ENCODE measurements around the gene TMEM101.
A peak's percentile ranks its signal among the peaks of the same experiment; 100 is the strongest.

Gene TMEM101

GRCh38 chr17:44008205-44008909, 6.4 kb downstream of the TMEM101 start:
- H3K27ac Mint-ChIP-seq = no peak overlapping the region

GRCh38 chr17:44007346-44008204, 7.2 kb downstream of the TMEM101 start:
- no peak overlapping the region for H3K27ac Mint-ChIP-seq
- peaks cover 14% of the 10 kb centered on the region for H3K27me3 Mint-ChIP-seq

More at GRCh38 chr17:44008205-44008909, 6.4 kb downstream of the TMEM101 start:
- H3K4me1 Mint-ChIP-seq (ENCODE audit: low read depth) = peaks cover 28% of the 10 kb centered on the region
- peak overlapping the region; percentile 85 for H3K4me3 Mint-ChIP-seq
- H3K36me3 Mint-ChIP-seq (ENCODE audit: low read depth) = peaks cover 16% of the 10 kb centered on the region
- H3K27me3 Mint-ChIP-seq = peaks cover 14% of the 10 kb centered on the region
- H3K9me3 Mint-ChIP-seq = no peaks in the 10 kb centered on the region

GRCh38 chr17:44006598-44007345, 8.0 kb downstream of the TMEM101 start:
- Mint-ChIP-seq H3K4me3 (peak overlapping the region; percentile 85), H3K27me3 (peaks cover 17% of the 10 kb centered on the region), H3K27ac (peak overlapping the region; percentile 71), H3K4me1 (ENCODE audit: low read depth) (peaks cover 23% of the 10 kb centered on the region), H3K36me3 (ENCODE audit: low read depth) (peaks cover 16% of the 10 kb centered on the region), H3K9me3 (no peaks in the 10 kb centered on the region)

More at GRCh38 chr17:44007346-44008204, 7.2 kb downstream of the TMEM101 start:
- no peaks in the 10 kb centered on the region for H3K9me3 Mint-ChIP-seq
- peaks cover 23% of the 10 kb centered on the region for H3K4me1 Mint-ChIP-seq (ENCODE audit: low read depth)
- peak overlapping the region; percentile 85 for H3K4me3 Mint-ChIP-seq
- peaks cover 16% of the 10 kb centered on the region for H3K36me3 Mint-ChIP-seq (ENCODE audit: low read depth)

GRCh38 chr17:44006272-44006597, 8.5 kb downstream of the TMEM101 start:
- Mint-ChIP-seq H3K27ac (peak overlapping the region; percentile 71), H3K4me3 (peak overlapping the region; percentile 85), H3K9me3 (no peaks in the 10 kb centered on the region), H3K4me1 (ENCODE audit: low read depth) (peaks cover 23% of the 10 kb centered on the region), H3K36me3 (ENCODE audit: low read depth) (peaks cover 10% of the 10 kb centered on the region), H3K27me3 (peaks cover 20% of the 10 kb centered on the region)

- Mint-ChIP-seq H3K4me3 (peak overlapping the region; percentile 85), H3K27me3 (peaks cover 20% of the 10 kb centered on the region), H3K27ac (peak overlapping the region; percentile 71), H3K4me1 (ENCODE audit: low read depth) (peaks cover 23% of the 10 kb centered on the region), H3K36me3 (ENCODE audit: low read depth) (peaks cover 8% of the 10 kb centered on the region), H3K9me3 (no peaks in the 10 kb centered on the region)
Observed at GRCh38 chr17:44005527-44006271, 9.1 kb downstream of the TMEM101 start.

GRCh38 chr17:44004761-44005526, 9.8 kb downstream of the TMEM101 start:
- Mint-ChIP-seq H3K4me3 (no peak overlapping the region), H3K9me3 (no peaks in the 10 kb centered on the region), H3K4me1 (ENCODE audit: low read depth) (peaks cover 23% of the 10 kb centered on the region), H3K27me3 (peaks cover 20% of the 10 kb centered on the region), H3K27ac (no peak overlapping the region), H3K36me3 (ENCODE audit: low read depth) (peaks cover 4% of the 10 kb centered on the region)

- Mint-ChIP-seq H3K4me1 (ENCODE audit: low read depth) (peaks cover 23% of the 10 kb centered on the region), H3K27me3 (peaks cover 20% of the 10 kb centered on the region), H3K4me3 (peak within 1 kb of the TSS; percentile 13), H3K36me3 (ENCODE audit: low read depth) (no peaks in the 10 kb centered on the region), H3K27ac (no peak within 1 kb of the TSS), H3K9me3 (no peaks in the 10 kb centered on the region)
Observed at GRCh38 chr17:44004077-44004760, 10.5 kb downstream of the TMEM101 start, which contains the start of gene NAGS. Gene NAGS (plus strand): TSS chr17:44004622. CDS start chr17:44004664, 42 bp downstream.

GRCh38 chr17:44002141-44002848, 12.5 kb downstream of the TMEM101 start:
- Mint-ChIP-seq H3K4me1 (ENCODE audit: low read depth) (peaks cover 14% of the 10 kb centered on the region), H3K27me3 (peaks cover 24% of the 10 kb centered on the region), H3K36me3 (ENCODE audit: low read depth) (no peaks in the 10 kb centered on the region), H3K27ac (no peak overlapping the region), H3K9me3 (no peaks in the 10 kb centered on the region), H3K4me3 (no peak overlapping the region)

GRCh38 chr17:44001461-44001920, 13.3 kb downstream of the TMEM101 start:
- Mint-ChIP-seq H3K27me3 (peaks cover 24% of the 10 kb centered on the region), H3K4me3 (no peak overlapping the region), H3K27ac (no peak overlapping the region)

GRCh38 chr17:44000871-44001460, 13.8 kb downstream of the TMEM101 start:
- no peak overlapping the region for H3K4me3 Mint-ChIP-seq
- no peak overlapping the region for H3K27ac Mint-ChIP-seq
- peaks cover 5% of the 10 kb centered on the region for H3K4me1 Mint-ChIP-seq (ENCODE audit: low read depth)
- no peaks in the 10 kb centered on the region for H3K9me3 Mint-ChIP-seq
- peaks cover 22% of the 10 kb centered on the region for H3K27me3 Mint-ChIP-seq
- no peaks in the 10 kb centered on the region for H3K36me3 Mint-ChIP-seq (ENCODE audit: low read depth)

More at GRCh38 chr17:44001461-44001920, 13.3 kb downstream of the TMEM101 start:
- Mint-ChIP-seq H3K36me3 (ENCODE audit: low read depth) (no peaks in the 10 kb centered on the region), H3K4me1 (ENCODE audit: low read depth) (peaks cover 10% of the 10 kb centered on the region), H3K9me3 (no peaks in the 10 kb centered on the region)

- Mint-ChIP-seq H3K4me1 (ENCODE audit: low read depth) (peaks cover 2% of the 10 kb centered on the region), H3K27ac (no peak overlapping the region), H3K4me3 (no peak overlapping the region), H3K9me3 (no peaks in the 10 kb centered on the region), H3K36me3 (ENCODE audit: low read depth) (no peaks in the 10 kb centered on the region), H3K27me3 (peaks cover 21% of the 10 kb centered on the region)
Observed at GRCh38 chr17:44000141-44000860, 14.5 kb downstream of the TMEM101 start.

- Mint-ChIP-seq H3K9me3 (no peaks in the 10 kb centered on the region), H3K27me3 (peaks cover 23% of the 10 kb centered on the region), H3K36me3 (ENCODE audit: low read depth) (no peaks in the 10 kb centered on the region), H3K4me1 (ENCODE audit: low read depth) (peaks cover 6% of the 10 kb centered on the region), H3K27ac (no peak overlapping the region), H3K4me3 (no peak overlapping the region)
Observed at GRCh38 chr17:43999024-43999423, 15.7 kb downstream of the TMEM101 start.
